GM23248 (cell line): ENCODE measurements around the gene HRK.

Experiments
- EZH2 ChIP-seq: fragments of 200-600 bp; sonication (generic); IDR thresholded peaks from 2 replicates; pipeline ENCODE4 v1.6.1; 2018; ENCODE audit warnings: antibody characterized with exemption, mild to moderate bottlenecking; ENCODE audit not compliant: insufficient read depth, poor library complexity, severe bottlenecking
- EZH2phosphoT487 ChIP-seq: fragments of 200-600 bp; sonication (generic); IDR thresholded peaks from 2 replicates; pipeline ENCODE4 v1.6.1; 2018; ENCODE audit warnings: antibody characterized with exemption, moderate library complexity, mild to moderate bottlenecking, low read depth; ENCODE audit not compliant: insufficient read depth

- no peak for TF ChIP-seq EZH2phosphoT487
- no peak for TF ChIP-seq EZH2
These were observed 27.7 kb downstream of the HRK start for GRCh38 chr12:116853507-116853906.
